ENCODE results near the gene KCTD2.
A peak's percentile ranks its signal among the peaks of the same experiment; 100 is the strongest.
"Not testable (repeated sequence)": the region's sequence is repeated elsewhere in the genome, so short reads cannot be mapped to it uniquely, and the experiment has no call there.

Gene KCTD2

DNA sequence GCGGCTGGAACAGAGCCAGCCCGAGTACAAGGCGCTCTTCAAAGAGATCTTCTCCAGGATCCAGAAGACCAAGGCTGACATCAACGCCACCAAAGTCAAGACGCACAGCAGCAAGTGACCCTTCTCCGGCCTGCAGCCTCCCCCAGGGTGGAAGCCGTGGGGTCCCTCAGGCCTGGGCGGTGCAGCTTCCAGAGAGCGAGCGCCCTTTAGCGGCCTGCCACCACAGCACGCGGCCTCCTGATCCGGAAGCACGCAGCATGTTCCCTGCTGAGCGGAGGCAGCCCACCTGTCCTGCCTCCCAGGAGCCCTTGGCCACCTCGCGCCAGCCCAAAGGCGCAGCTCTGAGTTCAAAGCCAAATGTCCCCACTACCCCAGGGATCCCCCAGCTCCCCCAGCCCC is 43.1 kb upstream of the KCTD2 start:
- no peak for DNase-seq (ENCODE audit: low read depth)
- TF ChIP-seq, protein P1, sequence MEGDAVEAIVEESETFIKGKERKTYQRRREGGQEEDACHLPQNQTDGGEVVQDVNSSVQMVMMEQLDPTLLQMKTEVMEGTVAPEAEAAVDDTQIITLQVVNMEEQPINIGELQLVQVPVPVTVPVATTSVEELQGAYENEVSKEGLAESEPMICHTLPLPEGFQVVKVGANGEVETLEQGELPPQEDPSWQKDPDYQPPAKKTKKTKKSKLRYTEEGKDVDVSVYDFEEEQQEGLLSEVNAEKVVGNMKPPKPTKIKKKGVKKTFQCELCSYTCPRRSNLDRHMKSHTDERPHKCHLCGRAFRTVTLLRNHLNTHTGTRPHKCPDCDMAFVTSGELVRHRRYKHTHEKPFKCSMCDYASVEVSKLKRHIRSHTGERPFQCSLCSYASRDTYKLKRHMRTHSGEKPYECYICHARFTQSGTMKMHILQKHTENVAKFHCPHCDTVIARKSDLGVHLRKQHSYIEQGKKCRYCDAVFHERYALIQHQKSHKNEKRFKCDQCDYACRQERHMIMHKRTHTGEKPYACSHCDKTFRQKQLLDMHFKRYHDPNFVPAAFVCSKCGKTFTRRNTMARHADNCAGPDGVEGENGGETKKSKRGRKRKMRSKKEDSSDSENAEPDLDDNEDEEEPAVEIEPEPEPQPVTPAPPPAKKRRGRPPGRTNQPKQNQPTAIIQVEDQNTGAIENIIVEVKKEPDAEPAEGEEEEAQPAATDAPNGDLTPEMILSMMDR (IDR thresholded peaks at IDR 0.05; ENCODE audit: control insufficient read depth, extremely low read depth, insufficient read depth) = no peak
- H3K4me3 ChIP-seq (ENCODE audit: low read depth, low read length) = no peak overlapping the region

DNA sequence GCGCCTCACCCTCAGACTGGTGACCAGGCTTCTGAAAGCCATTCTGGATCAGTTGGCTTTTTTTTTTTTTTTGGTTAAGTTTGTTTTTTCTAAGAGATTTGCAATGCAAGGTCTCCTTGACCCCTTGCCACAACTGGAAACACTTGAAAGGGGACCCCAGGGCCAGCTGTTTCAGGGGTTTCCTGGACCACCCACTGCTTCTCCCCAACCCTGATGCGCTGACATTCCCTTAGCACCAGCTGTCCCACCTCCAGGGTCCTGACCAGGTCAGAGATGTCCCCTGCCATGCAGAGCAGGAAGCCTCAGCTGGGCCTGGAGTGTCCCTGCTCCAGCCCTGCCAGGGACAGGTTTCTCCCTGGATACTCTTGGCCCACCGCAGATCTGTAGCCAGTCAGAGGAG is 42.7 kb upstream of the KCTD2 start:
- TF ChIP-seq, protein P1 (IDR thresholded peaks at IDR 0.05; ENCODE audit: control insufficient read depth, extremely low read depth, insufficient read depth) = no peak
- DNase-seq (ENCODE audit: low read depth) = no peak
- H3K4me3 ChIP-seq (ENCODE audit: low read depth, low read length) = no peak overlapping the region

DNA sequence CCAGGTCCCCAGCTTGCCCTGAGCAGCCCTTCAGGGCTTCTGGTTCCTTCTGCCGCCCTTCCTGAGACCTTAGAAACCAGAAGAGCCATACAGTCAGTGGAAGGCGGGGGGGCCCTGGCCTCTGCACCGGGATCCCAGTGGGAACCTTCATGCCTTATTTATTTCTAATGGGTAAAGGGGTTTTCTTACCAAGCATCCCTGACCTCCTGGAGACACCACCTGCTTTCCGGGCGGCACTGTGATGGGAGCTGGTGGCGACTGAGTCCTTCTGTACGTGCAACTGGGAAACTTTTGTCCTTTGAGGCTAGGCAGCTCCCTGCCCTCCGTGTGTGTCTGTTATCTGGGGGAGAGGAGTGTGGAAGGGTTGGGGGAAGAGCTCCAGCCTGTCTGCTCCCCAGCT is 41.7 kb upstream of the KCTD2 start:
- DNase-seq (ENCODE audit: low read depth) = no peak

DNA sequence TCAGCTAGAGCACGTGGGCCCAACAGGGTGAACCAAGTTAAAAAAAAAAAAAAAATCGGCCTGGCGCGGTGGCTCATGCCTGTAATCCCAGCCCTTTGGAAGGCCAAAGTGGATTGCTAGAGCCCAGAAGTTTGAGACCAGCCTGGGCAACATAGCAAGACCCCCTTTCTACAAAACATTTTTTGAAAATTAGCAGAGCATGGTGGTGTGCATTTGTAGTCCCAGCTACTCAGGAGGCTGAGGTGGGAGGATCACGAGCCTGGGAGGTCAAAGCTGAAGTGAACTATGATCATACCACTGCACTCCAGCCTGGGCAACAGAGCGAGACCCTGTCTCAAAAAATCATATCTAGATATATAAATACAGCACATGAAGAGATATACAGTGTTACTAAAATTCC is 40.9 kb upstream of the KCTD2 start:
- H3K4me3 ChIP-seq (ENCODE audit: low read depth, low read length); DNase-seq (ENCODE audit: low read depth): not testable (repeated sequence)

More for the DNA sequence above, 41.7 kb upstream of the KCTD2 start:
- TF ChIP-seq, protein P1 (IDR thresholded peaks at IDR 0.05; ENCODE audit: control insufficient read depth, extremely low read depth, insufficient read depth) = no peak
- H3K4me3 ChIP-seq (ENCODE audit: low read depth, low read length) = no peak overlapping the region

DNA sequence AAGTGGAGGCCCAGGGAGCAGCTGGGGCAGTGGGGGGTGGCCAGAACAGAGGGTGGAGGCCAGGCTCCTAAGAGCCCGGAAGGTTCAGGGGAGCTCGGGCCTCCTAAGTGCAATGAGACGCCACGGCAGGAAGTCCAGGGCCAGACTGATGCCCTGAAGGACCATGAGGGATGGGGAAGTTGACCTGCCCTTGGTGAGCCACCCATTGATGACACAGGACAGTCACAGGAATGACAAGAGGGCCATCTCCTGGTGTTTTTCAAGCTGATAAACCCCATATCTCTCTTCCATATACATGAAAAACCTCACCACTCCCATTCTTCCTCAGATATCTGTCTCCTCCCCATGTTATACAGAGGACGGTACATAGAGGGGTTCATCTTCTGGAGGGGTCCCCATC is 40.4 kb upstream of the KCTD2 start:
- no peak for DNase-seq (ENCODE audit: low read depth)
- no peak overlapping the region for H3K4me3 ChIP-seq (ENCODE audit: low read depth, low read length)
- TF ChIP-seq, protein P1 (IDR thresholded peaks at IDR 0.05; ENCODE audit: control insufficient read depth, extremely low read depth, insufficient read depth) = no peak

DNA sequence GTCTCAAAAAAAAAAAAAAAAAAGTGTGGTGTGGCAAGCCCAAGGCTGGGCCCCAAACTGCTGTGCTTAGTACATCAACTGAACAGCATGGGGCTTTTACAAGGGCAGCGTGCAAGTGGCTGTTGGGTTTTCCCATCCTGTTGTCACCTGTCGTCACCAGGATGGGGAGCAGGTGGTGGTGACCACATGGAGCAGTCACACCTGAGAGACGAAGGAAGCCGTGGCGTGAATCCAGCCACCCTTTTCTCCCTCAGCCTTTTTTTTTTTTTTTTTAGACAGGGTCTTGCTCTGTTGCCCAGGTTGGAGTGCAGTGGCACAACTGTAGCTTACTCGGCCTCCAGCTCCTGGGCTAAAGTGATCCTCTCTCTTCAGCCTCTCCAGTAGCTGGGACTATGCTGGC is 38.7 kb upstream of the KCTD2 start:
- no peak overlapping the region for H3K4me3 ChIP-seq (ENCODE audit: low read depth, low read length)
- TF ChIP-seq, protein P1 (IDR thresholded peaks at IDR 0.05; ENCODE audit: control insufficient read depth, extremely low read depth, insufficient read depth) = no peak
- DNase-seq (ENCODE audit: low read depth) = no peak

DNA sequence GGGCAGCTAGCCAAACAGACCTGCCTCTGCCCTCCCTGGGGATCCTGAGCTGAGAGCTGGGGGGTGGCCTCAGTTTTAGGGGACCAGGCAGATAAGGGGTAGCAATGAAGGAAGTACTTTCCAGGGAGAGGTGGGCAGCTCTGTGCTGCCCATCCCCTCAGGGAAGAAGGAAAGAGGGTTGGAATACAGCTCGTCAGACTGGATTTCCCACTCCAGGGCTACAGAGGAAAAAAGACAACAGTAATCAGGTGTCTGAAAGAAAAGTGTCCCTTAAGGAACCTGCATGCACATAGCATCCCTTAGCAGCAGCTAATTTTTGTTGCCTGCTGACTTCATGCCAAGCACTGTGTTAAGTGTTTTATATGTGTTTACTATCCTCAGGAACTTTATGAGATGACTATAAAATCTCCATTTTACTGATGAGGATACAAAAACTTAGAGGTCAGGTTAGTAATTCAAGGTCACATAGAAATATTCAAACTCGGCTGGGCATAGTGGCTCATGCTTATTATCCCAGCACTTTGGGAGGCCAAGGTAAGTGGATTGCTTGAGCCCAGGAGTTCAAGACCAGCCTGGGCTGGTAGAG is 37.8 kb upstream of the KCTD2 start:
- TF ChIP-seq, protein P1 (IDR thresholded peaks at IDR 0.05; ENCODE audit: control insufficient read depth, extremely low read depth, insufficient read depth) = no peak
- H3K4me3 ChIP-seq (ENCODE audit: low read depth, low read length) = no peak overlapping the region
- DNase-seq (ENCODE audit: low read depth) = peak; percentile 95
